H1 (cell line): ENCODE data around the gene B4GALT5.

ENCODE experiments used
- SIN3A ChIP-seq, 2 experiments: IDR thresholded peaks in 1 of 2; conservative IDR thresholded peaks in 1 of 2; 2 replicates each; pipeline ENCODE4 v1.6.1; 2011 to 2012; ENCODE audit warnings: low read length in 2 of 2, improper control_type of control experiment in 1 of 2, low read depth in 1 of 2, mild to moderate bottlenecking in 1 of 2
- ZNF274 ChIP-seq: IDR thresholded peaks from 2 replicates; pipeline ENCODE4 v1.7.0; 2012; ENCODE audit warnings: low read length, borderline replicate concordance; ENCODE audit errors: extremely low read depth

GRCh38 chr20:49712646-49712995 is 1.1 kb downstream of the B4GALT5 start:
- TF ChIP-seq SIN3A (conservative IDR thresholded peaks at IDR 0.05 in 1 of 2, IDR thresholded peaks at IDR 0.05 in 1 of 2; ENCODE audit: low read depth in 1 of 2, low read length in 2 of 2) (no peak), ZNF274 (no peak)
